ENCODE data around the gene CFAP65.

- TF ChIP-seq ARNT (IDR thresholded peaks at IDR 0.05) (no peak), FOXA1 (IDR thresholded peaks at IDR 0.05) (no peak), SUZ12 (IDR thresholded peaks at IDR 0.05) (no peak), ELF4 (IDR thresholded peaks at IDR 0.05) (no peak), FOXM1 (IDR thresholded peaks at IDR 0.05; ENCODE audit: borderline replicate concordance) (no peak), SP1 (IDR thresholded peaks at IDR 0.05) (no peak), TARDBP (IDR thresholded peaks at IDR 0.05) (no peak), HDGF (IDR thresholded peaks at IDR 0.05; ENCODE audit: borderline replicate concordance) (no peak), PKNOX1 (IDR thresholded peaks at IDR 0.05) (no peak), L3MBTL2 (conservative IDR thresholded peaks at IDR 0.05) (no peak)
Measured at GRCh38 chr2:219020604-219021365, 20.5 kb downstream of the CFAP65 start.
